ENCODE measurements around the gene NID1. TPM values are rescaled to one million over a fixed set of nuclear protein-coding genes. Genes with fewer than 3 reads are reported as not detected.

Gene NID1
- total RNA-seq, 1 experiment from 2014 or later = 8.6 TPM

- H3K9me3 Mint-ChIP-seq (ENCODE audit: low read depth, unreplicated experiment) = no peaks in the 10 kb centered on the region
- H3K4me1 Mint-ChIP-seq (ENCODE audit: low read depth, unreplicated experiment) = peaks cover 7% of the 10 kb centered on the region
- no peaks in the 10 kb centered on the region for H3K27me3 Mint-ChIP-seq (ENCODE audit: unreplicated experiment)
- TF ChIP-seq CTCF (IDR thresholded peaks at IDR 0.05; ENCODE audit: unreplicated experiment) = no peak
- H3K4me3 Mint-ChIP-seq (ENCODE audit: low read depth, unreplicated experiment) = no peak overlapping the region
- intact Hi-C loops (cut with micrococcal nuclease; ENCODE audit: unreplicated experiment) = no loop called here
- no peak overlapping the region for H3K27ac Mint-ChIP-seq (ENCODE audit: unreplicated experiment)
- CTCF ChIA-PET = no interaction called here
- H3K36me3 Mint-ChIP-seq (ENCODE audit: insufficient read depth, unreplicated experiment) = no peaks in the 10 kb centered on the region
- no peak for DNase-seq
- no TSS peak for BruUV-seq (replicated peaks)
Measured at GRCh38 chr1:235948774-235949427, 116.0 kb downstream of the NID1 start.

GRCh38 chr1:235947989-235948388, 116.9 kb downstream of the NID1 start:
- Mint-ChIP-seq H3K4me1 (ENCODE audit: low read depth, unreplicated experiment) (no peaks in the 10 kb centered on the region), H3K27ac (ENCODE audit: unreplicated experiment) (no peak overlapping the region), H3K27me3 (ENCODE audit: unreplicated experiment) (no peaks in the 10 kb centered on the region), H3K9me3 (ENCODE audit: low read depth, unreplicated experiment) (no peaks in the 10 kb centered on the region), H3K36me3 (ENCODE audit: insufficient read depth, unreplicated experiment) (no peaks in the 10 kb centered on the region), H3K4me3 (ENCODE audit: low read depth, unreplicated experiment) (no peak overlapping the region)
- BruUV-seq (replicated peaks) = no TSS peak
- CTCF ChIA-PET = interaction anchor here (0.7 kb wide), 1 partner anchor 24 kb away, joined by 3 read pairs; no protein-coding TSS in a partner anchor
- TF ChIP-seq CTCF (IDR thresholded peaks at IDR 0.05; ENCODE audit: unreplicated experiment) = no peak
- intact Hi-C loops (cut with micrococcal nuclease; ENCODE audit: unreplicated experiment) = no loop called here
- DNase-seq = no peak

- no peaks in the 10 kb centered on the region for H3K9me3 Mint-ChIP-seq (ENCODE audit: low read depth, unreplicated experiment)
- no peaks in the 10 kb centered on the region for H3K4me1 Mint-ChIP-seq (ENCODE audit: low read depth, unreplicated experiment)
- no peaks in the 10 kb centered on the region for H3K27me3 Mint-ChIP-seq (ENCODE audit: unreplicated experiment)
- DNase-seq = peak; percentile 15
- intact Hi-C loops (cut with micrococcal nuclease; ENCODE audit: unreplicated experiment) = no loop called here
- no TSS peak for BruUV-seq (replicated peaks)
- no peak overlapping the region for H3K4me3 Mint-ChIP-seq (ENCODE audit: low read depth, unreplicated experiment)
- CTCF ChIA-PET = interaction anchor here (1.0 kb wide), 1 partner anchor 81 kb away, joined by 4 read pairs; no protein-coding TSS in a partner anchor
- no peaks in the 10 kb centered on the region for H3K36me3 Mint-ChIP-seq (ENCODE audit: insufficient read depth, unreplicated experiment)
- H3K27ac Mint-ChIP-seq (ENCODE audit: unreplicated experiment) = no peak overlapping the region
- no peak for TF ChIP-seq CTCF (IDR thresholded peaks at IDR 0.05; ENCODE audit: unreplicated experiment)
Measured at GRCh38 chr1:235946571-235946981, 118.3 kb downstream of the NID1 start.

GRCh38 chr1:235945775-235946570, 118.9 kb downstream of the NID1 start:
- Mint-ChIP-seq H3K27me3 (ENCODE audit: unreplicated experiment) (no peaks in the 10 kb centered on the region), H3K4me3 (ENCODE audit: low read depth, unreplicated experiment) (no peak overlapping the region), H3K4me1 (ENCODE audit: low read depth, unreplicated experiment) (no peaks in the 10 kb centered on the region), H3K27ac (ENCODE audit: unreplicated experiment) (no peak overlapping the region), H3K9me3 (ENCODE audit: low read depth, unreplicated experiment) (no peaks in the 10 kb centered on the region), H3K36me3 (ENCODE audit: insufficient read depth, unreplicated experiment) (no peaks in the 10 kb centered on the region)
- no TSS peak for BruUV-seq (replicated peaks)
- no peak for DNase-seq
- intact Hi-C loops (cut with micrococcal nuclease; ENCODE audit: unreplicated experiment) = no loop called here
- TF ChIP-seq CTCF (IDR thresholded peaks at IDR 0.05; ENCODE audit: unreplicated experiment) = no peak
- CTCF ChIA-PET = interaction anchor here (1.0 kb wide), 1 partner anchor 80 kb away, joined by 4 read pairs; no protein-coding TSS in a partner anchor

All from Calu3 (cell line).